D721Med (cell line): Measurements from ENCODE around the gene GLDC.

Source experiments
- DNase-seq: peaks from one replicate; pipeline ENCODE4 v3.0.0; 2011; ENCODE audit warnings: low spot score; ENCODE audit not compliant: insufficient read length
- FAIRE-seq: peaks from 2 replicates; lab custom pipeline; 2011; peaks lifted over from hg19 to GRCh38; lab: Jason Lieb, UNC
- TF ChIP-seq, protein P1 (sequence below): IDR thresholded peaks from 2 replicates; pipeline ENCODE4 v1.5.1; 2012; ENCODE audit warnings: mild to moderate bottlenecking, control low read depth; ENCODE audit not compliant: insufficient read depth; ENCODE audit errors: missing control alignments

The GLDC gene

DNA sequence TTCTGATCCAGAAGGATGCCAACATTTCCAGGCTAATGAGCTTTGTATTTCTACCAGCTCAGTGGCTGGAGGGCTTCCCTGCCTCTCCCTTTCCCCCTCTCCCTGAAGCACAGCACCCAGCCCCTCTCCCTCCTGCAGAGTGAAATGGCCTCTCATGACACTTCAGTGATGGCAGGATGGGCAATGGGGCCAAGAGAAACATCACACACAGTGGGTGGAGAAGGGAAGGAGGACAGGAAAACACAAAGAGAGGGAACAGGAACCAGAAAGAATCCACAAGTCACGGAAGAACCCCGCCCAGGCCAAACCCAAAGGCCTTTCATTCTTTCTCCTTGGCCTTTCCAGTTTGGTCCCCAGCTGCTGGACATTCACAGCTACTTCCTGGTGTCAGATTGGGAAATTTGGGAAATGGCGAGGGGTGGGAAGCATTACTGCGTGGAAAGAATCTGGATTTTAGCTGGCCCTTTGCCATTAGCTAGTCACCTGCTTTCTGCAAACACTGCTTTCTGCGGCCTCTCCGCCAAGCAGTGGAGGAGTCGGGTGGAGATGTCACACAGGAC, 82.6 kb downstream of the GLDC start:
- TF ChIP-seq, protein P1, sequence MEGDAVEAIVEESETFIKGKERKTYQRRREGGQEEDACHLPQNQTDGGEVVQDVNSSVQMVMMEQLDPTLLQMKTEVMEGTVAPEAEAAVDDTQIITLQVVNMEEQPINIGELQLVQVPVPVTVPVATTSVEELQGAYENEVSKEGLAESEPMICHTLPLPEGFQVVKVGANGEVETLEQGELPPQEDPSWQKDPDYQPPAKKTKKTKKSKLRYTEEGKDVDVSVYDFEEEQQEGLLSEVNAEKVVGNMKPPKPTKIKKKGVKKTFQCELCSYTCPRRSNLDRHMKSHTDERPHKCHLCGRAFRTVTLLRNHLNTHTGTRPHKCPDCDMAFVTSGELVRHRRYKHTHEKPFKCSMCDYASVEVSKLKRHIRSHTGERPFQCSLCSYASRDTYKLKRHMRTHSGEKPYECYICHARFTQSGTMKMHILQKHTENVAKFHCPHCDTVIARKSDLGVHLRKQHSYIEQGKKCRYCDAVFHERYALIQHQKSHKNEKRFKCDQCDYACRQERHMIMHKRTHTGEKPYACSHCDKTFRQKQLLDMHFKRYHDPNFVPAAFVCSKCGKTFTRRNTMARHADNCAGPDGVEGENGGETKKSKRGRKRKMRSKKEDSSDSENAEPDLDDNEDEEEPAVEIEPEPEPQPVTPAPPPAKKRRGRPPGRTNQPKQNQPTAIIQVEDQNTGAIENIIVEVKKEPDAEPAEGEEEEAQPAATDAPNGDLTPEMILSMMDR = no peak

DNA sequence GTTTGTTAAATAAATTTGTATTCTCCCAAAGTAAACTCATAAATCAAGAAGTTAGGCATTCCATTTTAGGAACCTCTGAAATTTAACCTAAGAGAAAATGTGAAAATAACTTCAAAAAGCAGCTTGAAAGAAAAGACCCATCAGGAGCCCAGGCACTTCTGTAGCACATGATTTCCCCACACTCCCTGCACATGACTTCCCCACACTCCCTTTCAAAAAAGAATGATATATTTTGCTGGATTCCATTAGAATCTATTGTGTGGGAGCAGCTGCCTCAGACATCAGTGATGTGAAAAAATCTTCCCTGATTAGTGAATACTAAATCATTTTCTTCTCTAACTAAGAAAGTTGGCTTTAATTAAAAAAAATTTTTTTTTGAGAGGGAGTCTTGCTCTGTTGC, 83.3 kb downstream of the GLDC start:
- TF ChIP-seq, protein P1 = no peak
- DNase-seq (no peak), FAIRE-seq (no peak)

More for the DNA sequence above, 82.6 kb downstream of the GLDC start:
- FAIRE-seq (no peak), DNase-seq (no peak)

- no peak for FAIRE-seq
Measured at GRCh38 chr9:6557883-6558616, 87.5 kb downstream of the GLDC start.

DNA sequence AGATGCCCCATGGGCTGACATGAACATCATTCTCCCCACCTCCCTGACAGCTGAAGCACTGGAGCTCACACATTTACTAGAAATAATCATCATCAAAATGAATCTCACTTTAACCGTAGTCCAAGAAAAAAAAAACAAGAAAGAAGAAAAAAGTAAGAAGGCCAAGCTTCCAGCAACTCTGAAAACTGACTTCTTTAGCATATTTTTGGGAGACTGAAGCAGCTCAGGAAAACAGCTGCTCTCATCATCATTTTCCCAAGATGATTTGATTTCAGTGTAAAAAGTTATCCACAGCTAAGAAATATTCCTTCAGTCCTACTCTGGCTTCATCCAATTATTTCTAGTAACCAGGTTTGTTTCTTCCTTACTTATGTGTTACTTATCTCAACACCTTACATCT, 91.7 kb downstream of the GLDC start:
- TF ChIP-seq, protein P1 = no peak
- DNase-seq (no peak), FAIRE-seq (no peak)

More at GRCh38 chr9:6557883-6558616, 87.5 kb downstream of the GLDC start:
- TF ChIP-seq, protein P1 = no peak
- no peak for DNase-seq

DNA sequence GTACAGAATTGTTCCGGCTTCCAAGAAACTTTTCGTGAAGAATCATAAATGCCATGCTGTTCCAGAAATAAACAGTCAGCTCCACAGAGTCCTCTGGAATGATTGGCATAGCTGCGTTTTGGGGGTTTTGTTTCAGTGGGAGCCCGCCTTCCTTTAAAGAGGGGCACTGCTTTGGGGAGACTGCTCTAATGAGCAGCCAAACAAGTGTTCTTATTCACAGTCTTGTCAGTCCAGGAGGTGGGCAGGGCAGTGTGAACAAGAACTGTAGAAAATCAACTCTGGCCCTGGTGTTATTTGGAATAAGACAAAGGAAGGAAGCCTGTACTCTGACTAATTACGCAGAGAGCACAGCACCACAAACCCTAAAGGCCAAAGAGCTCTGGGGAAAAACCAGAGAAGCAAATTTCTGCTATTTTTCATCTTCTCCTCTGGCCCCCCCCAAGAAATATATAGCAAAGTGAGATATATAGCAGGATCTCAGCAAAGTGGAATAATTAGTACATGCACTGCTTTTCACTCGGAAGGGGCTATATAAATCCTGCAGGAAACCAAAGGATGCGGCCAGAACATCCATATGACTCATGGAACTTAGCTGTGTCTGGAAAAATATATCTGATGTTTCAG, 92.9 kb downstream of the GLDC start:
- TF ChIP-seq, protein P1 = no peak
- DNase-seq (no peak), FAIRE-seq (no peak)

GRCh38 chr9:6552033-6552432, 93.5 kb downstream of the GLDC start:
- FAIRE-seq = no peak
- TF ChIP-seq, protein P1 = no peak
- no peak for DNase-seq
